Neural progenitor cell (in vitro differentiated cells): ENCODE results near the gene SLCO4A1. TPM values are rescaled to one million over a fixed set of nuclear protein-coding genes. Genes with fewer than 3 reads are reported as not detected.

ENCODE experiments used
- DNase-seq: peaks from one replicate; pipeline ENCODE4 v3.0.0-alpha.2; 2016; ENCODE audit warnings: low spot score
- H2AFZ ChIP-seq: fragments of 200-600 bp; sonication (generic); replicated peaks from 2 replicates; pipeline ENCODE4 v1.6.1; 2016; ENCODE audit warnings: antibody characterized with exemption
- H3F3A ChIP-seq: fragments of 200-600 bp; sonication (generic); 2 replicates; pipeline ENCODE4 v1.6.1; 2016; ENCODE audit warnings: antibody characterized with exemption, low read depth
- H3K27ac ChIP-seq: fragments of 200-600 bp; sonication (generic); 2 replicates; pipeline ENCODE4 v1.5.1; 2016; ENCODE audit warnings: mild to moderate bottlenecking
- H3K27me3 ChIP-seq: fragments of 200-600 bp; sonication (generic); 2 replicates; pipeline ENCODE4 v1.6.1; 2016; ENCODE audit warnings: mild to moderate bottlenecking, moderate library complexity
- H3K36me3 ChIP-seq: fragments of 200-600 bp; sonication (generic); 2 replicates; pipeline ENCODE4 v1.5.1; 2016
- H3K4me1 ChIP-seq: fragments of 200-600 bp; sonication (generic); 2 replicates; pipeline ENCODE4 v1.6.1; 2016; ENCODE audit warnings: mixed run types
- H3K4me2 ChIP-seq: fragments of 200-600 bp; sonication (generic); 2 replicates; pipeline ENCODE4 v1.6.1; 2016
- H3K4me3 ChIP-seq: fragments of 200-600 bp; sonication (generic); 2 replicates; pipeline ENCODE4 v1.5.1; 2016
- H3K79me2 ChIP-seq: fragments of 200-600 bp; sonication (generic); 2 replicates; pipeline ENCODE4 v1.6.1; 2016; ENCODE audit warnings: low read depth
- H3K9ac ChIP-seq: fragments of 200-600 bp; sonication (generic); 2 replicates; pipeline ENCODE4 v1.6.1; 2016
- H3K9me3 ChIP-seq: fragments of 200-600 bp; sonication (generic); 2 replicates; pipeline ENCODE4 v1.5.1; 2016; ENCODE audit warnings: low read depth
- H4K20me1 ChIP-seq: fragments of 200-600 bp; sonication (generic); 2 replicates; pipeline ENCODE4 v1.6.1; 2016; ENCODE audit warnings: low read depth
- H3K27ac Mint-ChIP-seq: 3 replicates; pipeline ENCODE4 v1.8.0; 2021; ENCODE audit warnings: mixed read lengths
- H3K27me3 Mint-ChIP-seq: 2 replicates; pipeline ENCODE4 v1.8.0; 2022; ENCODE audit warnings: low read depth, mild to moderate bottlenecking, inconsistent platforms, moderate library complexity, mixed read lengths; ENCODE audit not compliant: insufficient read depth
- H3K36me3 Mint-ChIP-seq: 3 replicates; pipeline ENCODE4 v1.8.0; 2021; ENCODE audit warnings: mixed read lengths
- H3K4me1 Mint-ChIP-seq: 3 replicates; pipeline ENCODE4 v1.8.0; 2021; ENCODE audit warnings: mixed read lengths
- H3K4me3 Mint-ChIP-seq: 3 replicates; pipeline ENCODE4 v1.8.0; 2021; ENCODE audit warnings: mild to moderate bottlenecking, moderate library complexity, mixed read lengths
- H3K9me3 Mint-ChIP-seq: 3 replicates; pipeline ENCODE4 v1.8.0; 2020; ENCODE audit warnings: mixed read lengths
- EZH2 ChIP-seq: fragments of 200-600 bp; sonication (generic); IDR thresholded peaks from 2 replicates; pipeline ENCODE4 v1.6.1; 2017; ENCODE audit warnings: antibody characterized with exemption, mild to moderate bottlenecking, moderate library complexity
- EZH2phosphoT487 ChIP-seq: fragments of 200-600 bp; sonication (generic); IDR thresholded peaks from 2 replicates; pipeline ENCODE4 v1.6.1; 2017; ENCODE audit warnings: antibody characterized with exemption
- total RNA-seq: library from RNA; depleted of rRNA; stranded (reverse); fragments of >200 nt; gene quantifications from 2 replicates; pipeline ENCODE4 v1.2.3, GENCODE V29; 2015; ENCODE audit warnings: low replicate concordance
- TF ChIP-seq, protein P1 (sequence below): fragments of 200-600 bp; sonication (generic); IDR thresholded peaks from 2 replicates; pipeline ENCODE4 v1.5.1; 2017; ENCODE audit warnings: antibody characterized with exemption, mild to moderate bottlenecking

Gene SLCO4A1
- total RNA-seq, 1 donor from 2014 or later: 0.88 TPM

DNA sequence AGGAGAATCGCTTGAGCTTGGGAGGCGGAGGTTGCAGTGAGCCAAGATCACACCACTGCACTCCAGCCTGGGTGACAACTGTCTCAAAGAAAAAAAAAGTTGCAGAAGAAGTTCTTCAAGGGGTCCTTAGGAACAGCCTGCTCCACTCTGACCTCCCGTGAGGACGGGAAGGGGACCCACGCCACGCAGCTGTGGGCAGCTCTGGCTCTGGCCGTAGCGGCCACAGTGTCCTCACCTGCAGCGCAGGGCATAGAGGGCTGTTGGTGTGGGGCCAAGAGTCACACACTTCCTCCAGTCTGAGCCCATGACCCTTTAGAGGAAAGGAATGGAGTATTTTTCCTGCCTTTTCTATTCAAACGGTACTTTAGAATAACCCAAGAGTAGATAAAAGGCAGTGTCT is 71.7 kb downstream of the SLCO4A1 start:
- H3K36me3 ChIP-seq: no peaks in the 10 kb centered on the region
- H3K27ac ChIP-seq: no peak overlapping the region
- H3K27me3 ChIP-seq: peaks cover 63% of the 10 kb centered on the region
- DNase-seq: no peak
- Mint-ChIP-seq H3K36me3 (no peaks in the 10 kb centered on the region), H3K27ac (no peak overlapping the region), H3K27me3 (peaks cover 34% of the 10 kb centered on the region), H3K4me3 (no peak overlapping the region), H3K4me1 (peaks cover 16% of the 10 kb centered on the region), H3K9me3 (peaks cover 3% of the 10 kb centered on the region)
- no peaks in the 10 kb centered on the region for H3K79me2 ChIP-seq
- no peak overlapping the region for H3K4me2 ChIP-seq
- H3K4me3 ChIP-seq: no peak overlapping the region
- no peaks in the 10 kb centered on the region for H3K4me1 ChIP-seq
- H3F3A ChIP-seq: no peaks in the 10 kb centered on the region
- peaks cover 11% of the 10 kb centered on the region for H4K20me1 ChIP-seq
- no peak overlapping the region for H2AFZ ChIP-seq
- no peak for TF ChIP-seq EZH2
- no peak for TF ChIP-seq EZH2phosphoT487
- TF ChIP-seq, protein P1, sequence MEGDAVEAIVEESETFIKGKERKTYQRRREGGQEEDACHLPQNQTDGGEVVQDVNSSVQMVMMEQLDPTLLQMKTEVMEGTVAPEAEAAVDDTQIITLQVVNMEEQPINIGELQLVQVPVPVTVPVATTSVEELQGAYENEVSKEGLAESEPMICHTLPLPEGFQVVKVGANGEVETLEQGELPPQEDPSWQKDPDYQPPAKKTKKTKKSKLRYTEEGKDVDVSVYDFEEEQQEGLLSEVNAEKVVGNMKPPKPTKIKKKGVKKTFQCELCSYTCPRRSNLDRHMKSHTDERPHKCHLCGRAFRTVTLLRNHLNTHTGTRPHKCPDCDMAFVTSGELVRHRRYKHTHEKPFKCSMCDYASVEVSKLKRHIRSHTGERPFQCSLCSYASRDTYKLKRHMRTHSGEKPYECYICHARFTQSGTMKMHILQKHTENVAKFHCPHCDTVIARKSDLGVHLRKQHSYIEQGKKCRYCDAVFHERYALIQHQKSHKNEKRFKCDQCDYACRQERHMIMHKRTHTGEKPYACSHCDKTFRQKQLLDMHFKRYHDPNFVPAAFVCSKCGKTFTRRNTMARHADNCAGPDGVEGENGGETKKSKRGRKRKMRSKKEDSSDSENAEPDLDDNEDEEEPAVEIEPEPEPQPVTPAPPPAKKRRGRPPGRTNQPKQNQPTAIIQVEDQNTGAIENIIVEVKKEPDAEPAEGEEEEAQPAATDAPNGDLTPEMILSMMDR: no peak
- no peak overlapping the region for H3K9ac ChIP-seq
- H3K9me3 ChIP-seq: no peaks in the 10 kb centered on the region

DNA sequence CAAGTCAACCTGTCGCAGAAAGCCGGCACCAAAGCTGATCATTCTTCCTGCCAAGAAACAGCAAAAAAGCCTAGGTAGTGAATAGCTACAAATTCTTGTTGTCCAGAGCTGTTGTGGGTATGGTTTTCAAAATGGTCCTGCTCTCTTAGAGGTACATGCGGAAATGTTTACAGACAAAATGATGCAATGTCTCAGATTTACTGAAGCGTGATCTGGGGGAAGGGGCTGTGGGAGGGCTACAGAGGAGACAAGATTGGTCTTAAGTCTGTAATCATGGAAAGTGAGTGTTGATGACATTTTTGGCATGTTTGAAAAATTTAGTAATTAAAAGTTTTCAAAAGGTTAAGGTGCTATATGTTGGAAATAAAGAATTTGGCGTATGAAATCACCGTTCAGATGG is 72.5 kb downstream of the SLCO4A1 start:
- Mint-ChIP-seq H3K9me3 (peaks cover 7% of the 10 kb centered on the region), H3K27me3 (peaks cover 30% of the 10 kb centered on the region), H3K4me1 (peaks cover 16% of the 10 kb centered on the region), H3K4me3 (no peak overlapping the region), H3K27ac (no peak overlapping the region), H3K36me3 (no peaks in the 10 kb centered on the region)
- H3F3A ChIP-seq: no peaks in the 10 kb centered on the region
- H3K9me3 ChIP-seq: no peaks in the 10 kb centered on the region
- H3K36me3 ChIP-seq: no peaks in the 10 kb centered on the region
- H4K20me1 ChIP-seq: peaks cover 4% of the 10 kb centered on the region
- H3K79me2 ChIP-seq: no peaks in the 10 kb centered on the region
- DNase-seq: no peak
- H3K27ac ChIP-seq: no peak overlapping the region
- H3K4me1 ChIP-seq: no peaks in the 10 kb centered on the region
- peaks cover 59% of the 10 kb centered on the region for H3K27me3 ChIP-seq
- no peak for TF ChIP-seq EZH2phosphoT487
- no peak for TF ChIP-seq EZH2
- TF ChIP-seq, protein P1: no peak
- H2AFZ ChIP-seq: no peak overlapping the region
- no peak overlapping the region for H3K9ac ChIP-seq
- H3K4me2 ChIP-seq: no peak overlapping the region
- H3K4me3 ChIP-seq: no peak overlapping the region

DNA sequence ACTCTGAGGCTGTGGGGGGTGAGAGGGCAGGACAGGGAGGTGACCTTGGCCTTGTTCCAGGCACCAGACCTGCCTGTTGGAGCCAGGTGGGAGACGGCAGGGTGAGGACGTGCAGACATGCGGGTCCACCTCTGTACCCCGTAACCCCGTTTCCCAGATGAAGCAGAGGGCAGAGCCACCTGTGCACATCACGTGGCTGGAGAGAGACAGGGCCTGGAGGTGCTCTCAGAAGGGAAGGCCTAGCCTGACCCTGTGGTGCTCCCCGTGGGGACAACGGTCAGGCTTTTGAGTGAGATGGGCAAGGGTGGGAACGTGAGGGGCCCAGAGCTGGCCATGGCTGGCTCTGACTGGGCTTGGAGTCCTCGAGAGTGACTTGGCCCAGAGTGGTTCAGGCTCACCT is 72.9 kb downstream of the SLCO4A1 start:
- Histone ChIP-seq H2AFZ (no peak overlapping the region), H3K9me3 (no peaks in the 10 kb centered on the region), H3K27me3 (peaks cover 55% of the 10 kb centered on the region), H3K4me3 (no peak overlapping the region), H3F3A (no peaks in the 10 kb centered on the region), H3K27ac (no peak overlapping the region), H4K20me1 (peaks cover under 1% of the 10 kb centered on the region), H3K9ac (no peak overlapping the region), H3K79me2 (no peaks in the 10 kb centered on the region), H3K4me2 (no peak overlapping the region), H3K4me1 (no peaks in the 10 kb centered on the region), H3K36me3 (no peaks in the 10 kb centered on the region)
- H3K9me3 Mint-ChIP-seq: peaks cover 8% of the 10 kb centered on the region
- H3K27ac Mint-ChIP-seq: no peak overlapping the region
- H3K27me3 Mint-ChIP-seq: peaks cover 26% of the 10 kb centered on the region
- DNase-seq: no peak
- H3K4me1 Mint-ChIP-seq: peaks cover 16% of the 10 kb centered on the region
- no peaks in the 10 kb centered on the region for H3K36me3 Mint-ChIP-seq
- H3K4me3 Mint-ChIP-seq: no peak overlapping the region
- TF ChIP-seq EZH2phosphoT487: no peak
- TF ChIP-seq EZH2: no peak
- TF ChIP-seq, protein P1: no peak
